CD4-positive, alpha-beta T cell treated with Interleukin-4 for 4 hours (primary cell): ENCODE data around the gene SLC35G3.
"Not testable (repeated sequence)": the region's sequence is repeated elsewhere in the genome, so short reads cannot be mapped to it uniquely, and the experiment has no call there.

ENCODE experiments used
- DNase-seq: peaks from one replicate; pipeline ENCODE4 v3.0.0-alpha.2; 2020

Gene SLC35G3

GRCh38 chr17:35162755-35163154, 31.4 kb downstream of the SLC35G3 start:
- no peak for DNase-seq

- peak; percentile 56 for DNase-seq
Observed at GRCh38 chr17:35161281-35161761, 32.9 kb downstream of the SLC35G3 start.

GRCh38 chr17:35160354-35161201, 33.6 kb downstream of the SLC35G3 start:
- peak; percentile 53 for DNase-seq

- no peak for DNase-seq
Observed at GRCh38 chr17:35159940-35160339, 34.3 kb downstream of the SLC35G3 start.

GRCh38 chr17:35155246-35155645, 38.9 kb downstream of the SLC35G3 start:
- no peak for DNase-seq

- DNase-seq, result no peak
Observed at GRCh38 chr17:35154196-35155165, 39.7 kb downstream of the SLC35G3 start.

GRCh38 chr17:35152421-35153140, 41.6 kb downstream of the SLC35G3 start:
- no peak for DNase-seq

GRCh38 chr17:35151080-35151479, 43.1 kb downstream of the SLC35G3 start:
- not testable (repeated sequence) for DNase-seq

- DNase-seq, result no peak
Observed at GRCh38 chr17:35149941-35150340, 44.3 kb downstream of the SLC35G3 start.

- DNase-seq, result no peak
Observed at GRCh38 chr17:35148144-35148543, 46.0 kb downstream of the SLC35G3 start.

- DNase-seq, result no peak
Observed at GRCh38 chr17:35147375-35147905, 46.8 kb downstream of the SLC35G3 start, which contains the start of gene UNC45B. TSS of gene UNC45B (plus strand) at chr17:35147817. CDS start at chr17:35148264, 447 bp downstream.

GRCh38 chr17:35146214-35146833, 47.9 kb downstream of the SLC35G3 start:
- no peak for DNase-seq

- DNase-seq, result no peak
Observed at GRCh38 chr17:35144840-35145239, 49.4 kb downstream of the SLC35G3 start.
